ENCODE data around the gene NEUROG1.

The NEUROG1 gene

DNA sequence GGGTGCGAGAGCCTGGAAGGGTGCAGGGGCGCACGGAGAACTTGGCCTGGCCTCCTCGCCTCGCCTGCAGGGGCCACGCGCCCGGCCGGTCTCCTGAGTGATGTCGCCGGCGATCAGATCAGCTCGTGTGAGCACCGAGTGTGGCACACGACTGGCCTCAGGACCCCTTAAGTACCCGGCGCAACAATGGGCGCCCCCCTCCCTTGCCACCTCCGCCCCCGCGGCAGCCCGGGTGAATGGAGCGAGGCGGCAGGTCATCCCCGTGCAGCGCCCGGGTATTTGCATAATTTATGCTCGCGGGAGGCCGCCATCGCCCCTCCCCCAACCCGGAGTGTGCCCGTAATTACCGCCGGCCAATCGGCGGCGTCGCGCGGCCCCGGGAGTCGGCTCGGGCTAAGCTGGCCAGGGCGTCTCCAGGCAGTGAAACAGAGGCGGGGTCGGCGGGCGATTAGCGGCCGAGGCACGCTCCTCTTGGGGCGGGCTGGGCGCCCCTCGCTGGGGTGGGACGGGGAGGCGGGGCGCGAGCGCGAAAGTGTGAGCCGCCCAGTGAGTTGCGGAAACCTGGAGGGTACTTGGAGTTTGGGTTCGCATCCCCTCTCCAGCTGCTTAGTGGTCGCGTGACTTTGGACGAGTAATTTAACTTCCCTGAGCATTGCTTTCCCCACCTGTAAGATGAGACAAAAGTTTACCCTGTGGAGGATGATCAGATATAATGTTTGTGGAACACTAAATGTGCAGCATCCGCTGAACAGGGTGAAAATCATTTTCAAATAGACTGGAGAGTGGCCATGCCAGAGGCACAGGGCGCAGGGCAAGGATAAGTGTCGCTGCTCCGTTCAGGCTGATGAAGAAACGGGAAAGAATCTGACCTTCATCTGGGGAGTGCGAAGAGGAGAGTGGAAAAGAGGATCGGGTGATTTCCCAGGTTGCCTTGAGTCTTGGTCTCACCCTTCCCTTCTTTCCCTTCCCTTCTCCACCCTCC is at the start of gene NEUROG1:
NEUROG1 (minus strand) TSS at position 145 of the 982 bp plus-strand sequence. CDS start 274 bp downstream, outside the sequence.
- DNase-seq, result peak; percentile 8

GRCh38 chr5:135584918-135585317 is 49.2 kb upstream of the NEUROG1 start:
- no peak for DNase-seq

DNA sequence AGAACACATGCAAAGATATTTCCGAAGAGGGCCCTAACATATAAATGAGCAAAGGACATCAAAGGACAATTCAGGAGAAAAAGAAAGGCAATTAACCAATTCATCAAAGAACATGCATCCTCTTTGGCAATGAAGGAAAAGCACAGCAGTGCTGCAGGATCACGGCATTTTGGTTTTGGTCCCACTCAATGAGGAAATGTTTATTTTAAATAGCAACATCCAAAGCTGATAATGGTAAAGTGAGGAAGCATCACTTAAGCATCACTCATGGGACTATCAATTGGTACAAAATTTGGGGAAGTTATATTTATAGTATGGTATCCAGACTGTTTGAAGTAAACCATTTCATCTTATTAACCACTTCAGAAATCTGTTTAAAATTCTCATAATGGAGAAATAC is 48.5 kb upstream of the NEUROG1 start:
- DNase-seq, result no peak

- no peak for DNase-seq
Observed at GRCh38 chr5:135582099-135582781, 46.5 kb upstream of the NEUROG1 start.

GRCh38 chr5:135578685-135579341 is 43.0 kb upstream of the NEUROG1 start, which contains the start of gene CXCL14:
Gene CXCL14, minus strand, starts transcription at chr5:135578991. Its CDS starts 213 bp downstream, at chr5:135578778.
- no peak for DNase-seq

- DNase-seq, result no peak
Observed at GRCh38 chr5:135578305-135578684, 42.5 kb upstream of the NEUROG1 start.

DNA sequence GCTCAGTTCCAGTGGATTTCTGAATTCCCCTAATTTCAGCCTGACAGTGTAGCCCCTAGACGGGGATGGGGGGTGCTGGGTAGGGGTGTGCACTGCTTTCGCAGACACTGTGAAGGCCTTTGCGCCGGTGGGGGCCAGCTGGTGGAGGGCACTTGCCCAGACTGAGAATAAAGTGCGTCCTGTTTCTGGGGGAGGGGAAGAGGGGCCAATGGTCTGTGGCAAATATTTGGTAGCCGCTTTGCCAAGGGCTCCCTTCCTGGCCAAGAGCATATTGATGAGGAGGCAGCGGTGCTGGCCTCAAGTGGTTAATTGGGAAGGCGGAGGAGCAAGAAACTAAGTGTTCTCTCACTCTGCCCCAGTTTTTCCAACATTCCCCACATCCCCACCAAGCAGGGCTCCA is 41.7 kb upstream of the NEUROG1 start:
- no peak for DNase-seq

DNA sequence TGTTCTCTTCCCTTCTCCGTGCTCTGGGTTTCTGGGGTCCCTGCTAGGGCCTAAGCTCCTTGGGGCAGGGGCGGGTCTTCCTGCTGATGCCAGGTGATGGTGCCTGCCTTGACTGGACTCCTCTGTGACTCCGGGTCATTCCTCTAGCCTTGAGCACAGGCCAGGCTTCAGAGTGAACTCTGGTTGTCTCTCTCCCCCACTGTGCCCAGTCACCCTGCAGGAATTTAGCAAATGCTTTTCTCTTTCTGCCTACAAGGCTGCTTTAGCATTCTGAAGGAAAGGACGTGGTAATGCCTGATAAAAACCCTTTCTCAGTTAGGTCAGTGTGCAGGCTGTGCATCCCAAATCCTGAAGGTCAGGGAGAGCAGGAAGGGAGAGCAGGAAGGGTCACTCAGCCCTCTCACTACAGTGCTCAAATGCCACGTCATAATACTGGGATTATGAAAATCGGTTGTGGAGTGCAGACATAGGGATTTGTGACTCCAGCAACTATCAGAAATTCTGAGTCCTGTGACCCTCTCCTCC is 40.4 kb upstream of the NEUROG1 start:
- no peak for DNase-seq

DNA sequence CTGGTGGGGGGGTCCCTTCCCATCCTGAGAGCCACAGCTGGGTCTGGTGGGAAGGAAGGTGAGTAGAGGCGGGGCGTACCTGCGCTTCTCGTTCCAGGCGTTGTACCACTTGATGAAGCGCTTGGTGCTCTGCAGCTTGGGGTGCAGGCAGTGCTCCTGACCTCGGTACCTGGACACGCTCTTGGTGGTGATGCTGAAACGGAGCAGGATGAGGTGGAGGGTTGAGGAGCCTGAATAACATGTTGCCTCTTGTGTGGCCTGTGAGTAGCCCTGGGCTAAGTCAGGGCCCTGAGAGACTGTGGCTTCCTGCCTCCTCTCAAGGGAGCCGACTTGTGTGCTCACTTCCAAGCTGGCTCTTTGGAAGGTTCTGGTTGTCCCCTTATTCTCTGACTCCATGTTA is 38.7 kb upstream of the NEUROG1 start:
- no peak for DNase-seq

DNA sequence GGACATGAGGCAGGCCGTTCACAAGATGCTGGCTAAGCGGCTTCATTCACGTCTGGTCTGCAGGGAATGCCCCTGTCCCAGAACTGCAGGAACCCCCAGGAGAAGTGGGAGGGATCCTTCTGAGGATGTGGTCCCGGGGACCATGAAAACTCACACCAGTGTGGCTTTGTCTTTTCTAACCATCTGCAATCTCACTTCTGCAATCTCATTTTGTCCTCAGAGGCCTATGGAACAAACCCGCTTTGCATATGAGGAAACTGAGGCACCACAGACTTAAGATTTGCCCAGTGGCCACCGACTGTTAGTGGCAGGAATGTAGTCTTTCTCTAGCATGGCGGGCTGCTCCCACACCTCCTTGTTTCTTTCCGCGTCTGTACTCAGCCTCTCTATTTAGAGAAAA is 36.1 kb upstream of the NEUROG1 start:
- no peak for DNase-seq

DNA sequence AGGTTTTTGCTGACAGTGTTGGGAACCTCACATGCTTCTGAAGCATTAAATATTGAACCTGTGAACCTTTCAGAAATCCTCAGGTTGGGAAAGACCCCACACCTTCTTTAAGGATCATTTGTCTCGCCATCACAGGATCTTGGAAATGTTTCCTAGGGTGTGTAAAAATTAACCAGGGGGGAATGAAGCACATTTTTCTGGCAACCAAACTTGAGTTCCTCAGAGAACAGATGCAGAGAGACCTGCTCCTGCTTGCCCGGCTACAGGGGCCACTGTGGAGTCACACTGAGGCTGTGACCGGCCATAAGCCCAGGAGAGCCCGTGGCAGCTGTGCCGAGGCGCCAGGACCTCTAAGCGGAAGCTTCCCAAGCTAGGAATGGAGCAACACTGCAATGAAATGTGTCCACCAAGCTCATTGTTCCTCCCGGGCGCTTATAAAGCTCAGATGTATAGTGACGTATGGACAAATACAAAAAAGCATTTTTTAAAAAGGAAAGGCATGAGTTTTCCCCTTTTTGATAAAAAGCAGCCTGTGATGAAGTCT is 35.4 kb upstream of the NEUROG1 start:
- DNase-seq, result no peak

DNA sequence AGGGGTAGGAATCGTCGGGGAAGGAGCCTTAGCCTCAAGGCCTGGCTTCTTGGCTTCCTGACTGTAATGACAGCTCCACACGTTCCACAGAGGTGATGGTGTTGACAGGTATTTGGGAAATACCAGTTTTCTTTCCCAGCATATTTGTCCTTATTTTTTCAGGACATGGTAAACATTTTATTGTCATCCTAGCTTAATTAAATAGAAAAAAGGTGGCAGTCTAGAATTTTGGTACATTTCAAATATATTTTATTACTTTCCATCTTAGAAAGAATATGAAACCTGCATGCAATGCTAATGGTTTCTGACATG is 34.6 kb upstream of the NEUROG1 start:
- no peak for DNase-seq

- peak; percentile 6 for DNase-seq
Observed at GRCh38 chr5:135569755-135570452, 34.1 kb upstream of the NEUROG1 start.

DNA sequence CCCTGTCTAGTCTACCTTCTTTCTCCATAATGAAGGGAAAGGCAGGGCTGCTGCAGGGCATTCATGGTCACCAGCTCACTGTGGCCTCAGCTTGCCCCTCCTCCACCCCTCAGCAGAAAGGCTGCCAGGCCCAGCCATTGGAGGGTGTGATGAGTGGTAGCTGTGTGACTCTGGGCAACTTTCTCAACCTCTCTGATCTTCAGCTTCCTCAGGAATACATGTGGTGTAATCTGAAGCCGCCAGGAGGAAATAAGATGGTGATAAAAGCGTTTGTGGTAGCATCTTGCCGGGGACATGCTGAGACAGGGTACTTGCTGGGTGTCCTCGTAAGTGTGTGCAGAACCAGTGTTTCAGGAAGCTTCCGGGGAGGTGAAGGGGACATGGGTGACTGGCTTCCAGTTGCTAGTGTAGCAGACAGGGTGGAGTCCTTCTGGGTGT is 33.2 kb upstream of the NEUROG1 start:
- DNase-seq, result no peak

DNA sequence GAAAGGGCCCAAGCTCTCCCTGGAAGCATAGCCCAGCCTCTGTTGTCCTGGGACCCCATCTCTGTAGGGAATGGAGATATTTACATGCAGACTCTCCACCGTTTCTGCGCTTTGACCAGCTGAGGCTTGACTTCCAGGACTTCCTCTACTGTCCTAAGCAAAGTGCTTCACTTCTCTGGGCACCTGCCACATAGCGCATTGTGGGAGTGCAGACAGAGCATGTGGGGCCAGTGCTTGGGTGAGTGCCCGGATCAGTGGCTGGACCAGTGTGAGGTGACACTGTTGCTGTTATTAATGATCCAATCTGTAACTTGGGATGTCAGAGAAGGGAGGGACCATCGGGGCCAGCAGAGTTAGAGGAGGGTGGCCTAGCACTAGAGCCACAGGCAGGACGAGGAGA is 32.5 kb upstream of the NEUROG1 start:
- DNase-seq, result no peak

DNA sequence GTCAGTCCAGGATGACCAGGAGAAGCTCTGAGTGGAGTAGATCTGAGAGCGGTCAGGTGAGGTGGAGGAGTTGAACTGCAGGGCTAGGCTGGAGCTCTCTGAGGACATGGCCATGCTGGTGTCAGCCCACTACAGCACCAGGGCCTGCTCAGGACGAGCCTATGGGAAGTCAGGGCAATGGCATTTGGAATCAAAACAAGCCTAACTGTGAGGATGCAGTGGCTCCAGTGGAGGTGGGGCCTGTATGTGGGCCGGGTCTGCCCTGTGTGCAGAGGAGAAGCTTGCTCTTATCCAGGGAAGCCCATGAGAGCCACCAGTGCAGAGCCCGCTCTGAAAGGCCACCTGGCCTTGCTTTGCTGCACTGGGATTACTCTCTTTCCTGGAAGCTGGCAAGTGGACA is 31.9 kb upstream of the NEUROG1 start:
- DNase-seq, result no peak

DNA sequence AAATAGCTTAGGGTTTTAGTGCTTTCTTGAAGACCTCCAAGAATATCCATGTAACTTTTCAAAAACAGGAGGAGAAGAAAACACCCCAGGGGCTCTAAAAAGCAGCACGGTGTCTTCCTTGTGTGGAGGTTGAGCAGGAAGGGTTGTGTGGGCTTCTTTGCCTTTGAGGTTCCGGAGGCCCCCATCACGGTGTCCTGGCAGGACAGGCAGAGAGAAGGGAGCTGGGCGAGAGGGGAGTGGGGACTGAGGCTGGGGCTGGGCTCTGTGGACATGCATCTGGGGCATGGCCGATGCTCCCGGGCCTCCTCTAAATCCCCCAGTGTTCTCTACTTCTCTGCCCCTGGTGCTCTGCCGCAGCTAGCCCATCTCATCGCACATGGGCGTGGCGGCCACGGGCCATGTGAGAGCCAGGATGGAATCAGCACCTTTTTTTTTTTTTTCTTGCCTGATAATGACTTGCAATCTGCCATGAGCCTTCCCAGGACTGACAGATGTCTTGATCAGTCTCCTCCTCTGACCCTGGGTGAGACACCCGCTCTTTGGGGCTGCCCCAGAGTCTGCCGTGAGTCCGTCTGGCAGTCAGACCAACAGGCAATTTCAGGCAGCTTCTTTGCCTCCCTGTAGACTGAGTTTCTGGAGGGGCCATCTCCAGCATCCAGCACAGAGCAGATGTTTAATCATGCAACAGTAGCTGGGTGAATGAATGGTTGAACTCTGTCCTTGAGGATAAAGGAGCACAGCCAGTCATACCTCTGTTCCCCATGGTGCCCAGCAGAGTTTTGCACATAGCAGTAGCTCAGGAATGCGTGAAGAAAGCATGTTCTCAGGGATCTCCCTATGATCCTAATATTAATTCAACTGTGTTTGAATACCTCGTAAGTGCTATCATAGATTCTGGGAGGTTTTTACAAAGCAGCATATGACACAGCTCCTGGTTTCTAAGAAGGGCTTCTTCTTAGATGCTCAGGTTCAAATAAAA is 30.9 kb upstream of the NEUROG1 start:
- DNase-seq, result no peak

DNA sequence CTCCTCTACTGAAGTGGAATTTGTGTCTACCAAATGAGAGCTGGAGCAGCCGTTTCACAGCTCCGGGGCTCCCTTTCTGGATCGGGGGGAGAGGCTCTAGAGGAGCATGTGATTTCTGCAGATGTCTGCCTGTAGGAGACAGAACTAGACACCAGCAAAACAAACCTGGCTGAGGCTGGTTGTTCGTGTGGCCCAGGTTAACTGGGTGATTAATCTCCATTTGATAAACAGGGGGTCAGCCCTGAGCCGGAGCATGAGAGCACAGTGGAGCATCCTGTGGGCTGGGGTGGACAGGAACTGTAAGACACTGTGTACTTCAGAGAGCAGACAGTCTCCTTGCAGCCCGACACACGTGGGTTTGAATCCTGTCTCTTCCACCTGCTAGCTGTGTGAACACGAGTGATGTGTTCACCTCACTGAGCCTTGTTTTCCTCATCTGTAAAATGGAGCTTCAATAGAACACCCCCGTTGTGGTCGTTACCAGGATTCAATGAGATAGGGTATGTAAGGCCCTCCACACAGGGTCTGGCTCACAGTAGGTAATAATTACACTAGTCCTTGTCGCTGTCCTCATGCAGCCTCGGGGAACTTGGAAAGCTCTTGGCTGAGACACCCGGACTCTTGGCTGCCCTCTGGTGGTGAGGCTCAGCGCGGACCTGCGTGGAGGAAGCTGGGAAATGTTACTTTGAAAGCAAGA is 30.1 kb upstream of the NEUROG1 start:
- peak; percentile 4 for DNase-seq

DNA sequence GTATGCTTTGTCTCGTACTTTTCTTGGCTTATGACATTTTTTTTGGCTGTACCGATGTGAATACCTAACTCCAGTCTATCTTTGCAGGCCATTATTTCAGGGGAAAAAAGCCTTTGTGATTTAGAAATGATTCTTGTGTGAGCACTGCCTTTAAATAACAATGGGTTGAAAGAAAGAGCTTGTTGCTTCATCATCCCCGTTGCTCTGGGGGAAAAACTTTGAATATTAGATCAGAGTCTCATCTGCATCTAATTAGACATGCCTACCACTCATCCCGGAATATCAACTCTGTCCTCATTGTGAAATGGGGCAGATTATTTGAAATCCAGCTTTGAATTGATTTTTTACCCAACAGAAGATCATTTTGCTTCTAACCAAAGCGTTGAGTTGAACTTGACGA is 29.5 kb upstream of the NEUROG1 start:
- DNase-seq, result no peak

- DNase-seq, result no peak
Observed at GRCh38 chr5:135564331-135564730, 28.6 kb upstream of the NEUROG1 start.
